Stimulated activated CD4-positive, alpha-beta T cell treated with anti-CD3 and anti-CD28 coated beads, Interleukin-1b, Interleukin-23, amount 100 ng/mL, for 48 hours (primary cell): ENCODE data around the gene SEC16A.

Experiments used
- DNase-seq: peaks from one replicate; pipeline ENCODE4 v3.0.0-alpha.2; 2020

The SEC16A gene

DNA sequence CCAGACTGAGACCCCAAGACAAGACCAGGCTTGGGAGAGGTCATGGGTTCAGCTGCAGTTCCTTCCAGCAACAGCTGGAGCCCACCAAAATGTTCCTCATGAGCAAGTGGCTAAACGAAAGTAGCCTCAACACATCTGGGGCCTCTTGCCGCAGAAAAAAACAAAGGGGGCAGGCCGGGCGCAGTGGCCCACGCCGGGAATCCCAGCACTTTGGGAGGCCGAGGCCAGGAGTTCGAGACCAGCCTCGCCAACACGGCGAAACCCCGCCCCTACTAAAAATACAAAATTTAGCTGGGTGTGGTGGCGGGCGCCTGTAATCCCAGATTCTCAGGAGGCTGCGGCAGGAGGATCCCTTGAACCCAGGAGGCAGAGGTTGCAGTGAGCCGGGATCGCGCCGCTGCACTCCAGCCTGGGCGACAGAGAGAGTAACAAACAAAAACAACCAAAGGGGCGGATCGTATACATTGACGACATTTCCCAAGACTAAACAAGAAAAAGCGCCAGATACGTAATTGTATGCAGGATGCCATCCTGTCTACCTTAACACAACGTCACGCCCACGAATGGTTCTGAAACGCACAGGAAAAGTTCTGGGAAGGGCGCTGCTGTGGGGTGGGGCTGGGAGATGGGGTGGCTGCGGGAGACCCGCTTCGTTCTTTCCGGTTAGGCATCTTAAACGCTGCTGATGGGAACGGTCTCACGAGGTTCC lies 44.8 kb downstream of the SEC16A start:
- DNase-seq = no peak

DNA sequence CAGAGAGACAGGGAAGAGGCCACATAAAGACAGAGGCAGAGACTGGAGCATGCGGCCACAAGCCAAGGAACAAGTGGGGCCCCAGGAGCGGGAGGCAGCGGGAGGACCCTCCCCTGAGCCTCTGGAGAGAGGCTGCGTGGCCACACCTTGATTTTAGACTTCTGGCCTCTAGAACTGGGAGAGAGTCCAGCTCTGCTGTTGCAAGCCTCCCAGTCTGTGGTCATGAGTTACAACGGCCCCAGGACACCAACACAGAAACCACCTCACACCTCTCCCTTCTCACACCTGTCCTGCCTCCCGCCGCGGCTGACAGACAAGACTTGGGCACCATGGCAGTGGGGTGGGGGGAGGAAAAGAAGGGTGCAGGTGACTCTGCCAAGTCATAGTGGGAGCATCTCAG lies 45.4 kb downstream of the SEC16A start:
- no peak for DNase-seq

DNA sequence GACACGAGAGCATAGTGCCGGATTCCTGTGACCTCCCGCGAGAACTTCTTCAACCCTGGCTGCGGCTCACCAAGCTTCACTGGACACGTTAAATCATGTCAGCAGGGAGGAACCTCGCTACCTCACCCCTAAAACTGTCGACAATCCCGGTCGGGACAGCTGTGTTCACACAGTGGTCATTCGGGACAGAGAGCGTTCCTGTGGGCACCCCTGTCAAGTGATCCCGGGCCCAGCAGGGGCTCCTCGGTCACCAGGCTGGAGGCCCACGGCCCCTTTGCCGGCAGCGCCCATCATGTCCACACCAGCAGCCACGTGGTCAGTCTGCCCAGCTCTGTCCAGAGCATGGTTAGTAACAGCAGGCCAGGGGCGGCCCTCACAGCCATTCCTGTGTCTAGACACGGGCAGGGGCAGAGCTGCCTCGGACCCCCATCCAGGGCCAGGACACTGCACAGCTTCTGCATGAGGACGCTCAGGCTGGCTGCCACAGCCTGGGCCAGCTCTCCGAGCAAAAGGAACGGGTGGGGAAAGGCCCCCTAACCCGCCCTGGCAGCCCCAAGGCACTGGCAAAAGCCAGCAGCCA lies 46.7 kb downstream of the SEC16A start:
- no peak for DNase-seq

DNA sequence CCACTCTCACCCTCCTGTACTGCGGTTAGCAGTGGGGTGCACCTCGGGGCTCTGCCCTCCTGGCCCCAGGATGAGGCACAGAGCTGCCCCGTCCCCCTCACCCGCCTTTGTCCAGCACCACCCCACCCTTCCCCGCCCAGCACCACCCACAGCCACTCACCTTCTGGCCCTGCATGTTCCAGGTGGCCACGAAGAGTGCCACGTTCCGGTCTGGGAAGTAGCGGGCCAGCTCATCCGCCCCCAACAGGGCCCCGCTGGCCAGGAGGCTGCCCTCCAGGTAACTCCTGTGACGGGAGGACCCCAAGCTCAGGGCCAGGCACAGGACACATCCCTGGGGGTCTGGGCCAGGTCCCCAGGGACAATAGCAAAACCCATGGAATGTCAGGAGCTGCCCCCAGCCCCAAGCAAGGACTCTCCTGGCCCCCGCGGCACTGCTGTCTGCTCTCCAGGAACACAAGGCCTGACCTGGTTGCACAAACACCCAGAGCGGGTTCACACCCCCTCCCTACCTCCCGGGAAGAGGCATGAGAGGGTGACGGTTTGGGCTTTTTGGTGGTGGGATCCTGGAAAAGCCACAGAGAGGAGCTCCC lies 48.2 kb downstream of the SEC16A start:
- no peak for DNase-seq

DNA sequence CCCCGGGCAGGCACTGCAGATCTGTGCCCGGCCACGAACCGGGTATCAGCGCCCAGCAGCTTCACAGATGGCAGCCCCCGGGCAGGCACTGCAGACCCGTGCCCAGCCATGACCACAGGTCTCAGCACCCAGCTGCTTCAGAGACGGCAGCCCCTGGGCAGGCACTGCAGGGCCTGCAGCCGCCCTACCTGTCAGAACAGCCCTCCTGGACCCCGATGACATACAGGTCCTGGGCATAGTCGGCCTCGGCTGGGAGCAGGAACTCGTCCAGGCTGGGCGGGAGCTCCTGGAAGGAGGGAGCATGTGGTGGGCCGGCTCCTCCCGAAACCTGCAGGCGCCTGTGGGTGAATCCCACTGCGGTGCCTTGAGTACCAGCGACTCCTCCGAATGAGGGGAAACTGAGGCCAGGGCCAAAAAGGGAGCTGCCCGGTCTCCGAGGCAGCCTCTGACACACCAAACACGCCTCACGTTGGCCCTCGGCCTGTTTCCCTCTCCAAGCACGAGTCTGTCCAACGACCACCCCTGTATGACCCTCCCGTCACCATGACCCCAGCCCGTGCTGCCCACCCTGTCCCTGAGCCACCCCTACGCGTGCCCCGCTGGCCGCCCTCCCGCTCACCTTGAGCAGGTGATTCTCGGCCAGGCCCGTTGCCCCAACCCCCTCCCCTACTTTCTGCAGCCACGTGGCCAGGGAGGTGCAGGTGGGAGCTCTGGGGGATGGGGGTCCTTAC lies 48.8 kb downstream of the SEC16A start:
- DNase-seq = no peak

DNA sequence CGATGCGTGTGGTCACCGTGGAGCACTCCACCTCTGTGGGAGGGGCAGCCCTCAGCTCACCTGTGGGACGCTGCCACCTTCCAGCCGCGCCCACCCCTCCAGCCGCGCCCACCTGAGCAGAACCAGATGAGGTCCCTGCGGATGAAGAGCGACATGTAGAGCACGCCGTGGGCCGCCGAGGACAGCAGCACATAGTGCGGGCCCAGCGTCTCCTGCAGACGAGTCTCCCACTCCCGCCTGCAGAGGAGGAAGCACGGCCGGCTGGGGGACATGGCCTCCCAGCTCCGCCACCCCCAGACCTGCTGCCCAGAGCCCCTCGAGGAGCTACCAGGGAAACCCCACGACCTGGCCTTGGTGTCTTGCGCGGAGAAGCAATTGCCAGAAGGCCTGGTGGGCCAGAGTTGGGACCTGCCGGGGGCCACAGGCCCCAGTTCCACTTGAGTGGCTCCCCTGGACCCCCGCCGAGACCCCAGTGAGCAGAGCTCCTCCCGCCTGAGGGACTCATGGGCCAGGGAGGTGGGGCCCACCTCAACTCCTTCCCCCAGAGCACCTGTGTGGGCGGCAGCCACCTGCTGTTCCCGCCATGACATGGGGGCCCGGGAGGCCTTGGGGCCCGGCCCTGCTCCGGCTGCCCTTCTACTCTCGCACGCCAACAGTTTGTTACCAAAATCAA lies 49.7 kb downstream of the SEC16A start:
- DNase-seq = no peak

DNA sequence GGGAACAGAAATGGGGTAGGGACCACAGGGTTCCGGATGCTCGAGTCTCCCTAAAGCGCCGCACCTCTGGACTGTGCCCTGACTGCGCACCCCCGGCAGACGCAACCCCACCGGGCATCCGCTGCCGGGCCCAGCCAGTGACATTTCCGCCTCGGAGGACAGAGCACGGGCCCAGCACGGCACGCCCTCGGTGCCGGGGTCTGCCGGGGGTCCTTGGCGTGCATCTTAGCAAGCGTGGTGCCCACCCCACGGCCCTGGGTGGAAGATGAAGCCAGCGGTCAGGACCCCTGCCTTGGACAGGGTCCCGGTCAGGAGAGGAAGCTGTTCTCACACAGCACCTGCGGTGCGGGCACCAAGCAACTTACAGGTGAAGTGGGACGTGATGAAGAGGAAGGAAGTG lies 50.2 kb downstream of the SEC16A start:
- no peak for DNase-seq

DNA sequence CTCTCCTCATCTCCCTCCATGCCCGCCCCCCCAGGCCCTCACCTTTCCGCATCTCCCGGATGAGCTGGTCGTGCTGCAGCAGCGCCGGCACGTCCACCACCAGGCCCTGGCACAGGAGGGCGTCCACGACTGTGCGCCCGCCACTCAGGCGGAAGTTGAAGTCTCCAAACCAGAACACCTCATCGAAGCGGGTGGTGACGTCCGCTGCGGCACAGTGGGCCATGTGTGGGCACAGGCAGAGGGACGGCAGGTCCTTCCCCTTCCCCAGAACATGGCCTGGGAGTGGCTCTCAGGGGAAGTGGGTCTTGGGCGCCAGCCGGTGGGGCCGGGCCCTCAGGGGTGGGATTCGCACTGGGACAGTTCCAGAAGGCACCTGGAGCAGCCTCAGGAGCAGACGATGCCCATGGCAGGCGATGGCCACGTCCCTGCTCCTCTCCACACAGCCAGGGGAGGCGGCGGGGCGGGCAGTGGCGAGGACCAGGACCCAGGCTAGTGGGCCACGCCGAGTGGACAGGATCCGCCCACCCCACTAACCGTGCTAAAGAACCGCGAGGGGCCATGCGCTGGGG lies 51.0 kb downstream of the SEC16A start:
- no peak for DNase-seq

DNA sequence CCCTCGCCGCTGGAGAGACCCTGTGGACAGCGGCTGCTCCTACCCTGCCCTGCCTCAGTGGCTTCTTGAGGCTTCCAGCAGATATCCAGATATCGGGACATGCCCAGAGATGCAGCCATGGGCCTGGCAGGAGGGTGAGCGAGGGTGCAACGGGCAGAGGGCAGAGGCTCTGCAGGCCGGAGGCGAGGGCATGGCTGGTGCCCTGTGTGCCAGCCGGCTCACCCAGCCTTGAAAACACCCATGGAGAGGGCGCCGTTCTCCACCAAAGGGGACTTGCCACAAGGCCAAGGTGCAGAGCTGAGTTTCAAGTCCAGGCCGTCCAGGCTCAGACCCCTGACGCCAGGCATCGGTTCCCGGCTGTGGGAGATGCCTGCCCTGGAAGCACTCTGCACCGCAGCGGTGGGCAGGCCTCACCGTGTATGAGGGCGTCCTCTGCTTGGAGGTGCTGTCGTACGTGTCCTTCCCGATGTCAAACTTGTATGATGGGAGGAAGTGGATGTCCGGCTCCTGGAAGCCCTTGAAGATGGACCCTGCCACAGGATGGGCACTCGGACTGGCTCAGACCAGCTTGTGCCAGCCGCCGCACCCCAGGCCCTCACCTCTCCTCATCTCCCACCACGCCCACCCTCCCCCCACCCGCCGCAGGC lies 52.1 kb downstream of the SEC16A start:
- DNase-seq = no peak

DNA sequence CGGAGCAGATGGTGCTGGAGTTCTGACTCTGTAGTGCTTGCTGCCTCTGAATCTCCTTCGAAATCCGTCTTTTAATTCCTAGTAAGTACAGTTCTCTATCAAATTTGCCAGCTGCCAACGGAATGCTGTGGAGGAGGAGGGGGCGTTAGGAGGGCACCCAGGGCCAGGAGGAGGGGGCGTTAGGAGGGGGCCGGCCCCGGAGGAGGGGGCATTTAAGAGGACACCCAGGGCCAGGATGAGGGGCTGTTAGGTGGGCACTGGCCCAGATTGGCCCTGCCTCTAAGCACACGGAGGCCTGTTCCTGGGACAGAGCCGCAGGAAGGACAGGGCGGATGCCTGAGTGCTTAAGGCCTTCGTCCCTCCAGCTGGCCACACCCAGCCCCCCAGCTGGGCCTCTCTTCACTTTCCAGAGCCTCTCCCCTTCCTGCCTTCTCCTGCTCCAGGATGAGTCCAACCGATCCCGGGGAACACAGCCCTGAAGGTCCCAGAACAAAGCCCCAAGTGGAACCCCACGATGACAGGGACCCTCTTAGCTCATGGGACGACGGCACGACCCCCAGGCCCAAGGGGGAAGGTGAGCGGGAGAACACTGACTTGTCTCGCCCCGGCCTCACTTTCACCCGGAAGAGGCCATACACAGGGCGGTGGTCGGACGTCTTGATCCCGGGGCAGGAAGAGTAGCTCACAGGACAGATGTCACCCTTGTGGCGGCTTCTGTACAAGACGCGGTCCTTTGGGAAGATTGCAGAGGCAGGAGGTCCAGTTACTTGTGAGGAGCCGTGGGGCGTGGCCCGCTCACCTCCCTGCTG lies 53.0 kb downstream of the SEC16A start:
- DNase-seq = no peak

DNA sequence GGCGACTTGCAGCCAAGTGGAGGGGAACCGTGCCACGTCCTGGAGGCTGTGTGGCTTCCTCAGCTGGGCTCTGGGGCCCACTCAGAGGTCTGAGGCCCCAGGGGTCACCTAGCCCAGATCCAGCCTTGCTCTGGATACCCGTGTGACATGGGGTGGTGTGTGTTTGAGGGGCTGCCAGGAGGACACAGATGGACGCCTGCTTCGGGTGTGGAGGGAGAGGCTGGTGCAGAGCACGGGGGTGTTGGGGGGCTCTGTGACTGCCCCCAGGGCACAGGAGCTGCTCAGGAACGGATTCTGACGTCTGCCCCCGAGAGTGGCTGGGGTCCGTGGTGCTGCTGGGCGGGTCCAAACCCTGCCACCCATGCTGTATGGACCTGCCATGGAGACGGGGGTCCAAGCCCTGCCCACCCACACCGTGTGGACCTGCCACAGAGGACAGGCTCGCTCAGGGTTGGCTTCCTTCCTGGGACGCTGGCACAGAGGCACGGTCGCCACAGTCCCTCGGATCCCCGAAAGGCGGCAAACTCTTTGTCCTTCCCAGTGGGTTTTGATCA lies 53.7 kb downstream of the SEC16A start:
- no peak for DNase-seq

DNA sequence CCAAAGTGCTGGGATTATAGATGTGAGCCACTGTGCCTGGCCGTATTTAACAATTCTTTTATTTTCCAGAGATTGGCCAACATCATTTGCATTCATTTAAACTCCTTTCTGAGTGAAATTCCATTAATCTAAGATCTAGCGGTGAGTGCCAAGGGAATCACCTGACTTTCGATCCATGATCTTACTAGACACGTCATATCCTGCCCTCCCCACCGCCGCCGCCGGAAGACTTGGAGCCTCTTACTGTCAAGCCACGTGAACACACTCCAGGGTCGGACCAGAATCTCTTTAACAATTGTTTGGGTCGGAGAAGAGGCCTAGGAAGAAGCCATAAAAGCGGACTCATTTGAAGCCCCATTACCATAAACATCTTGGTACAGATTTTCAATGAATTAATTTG lies 56.1 kb downstream of the SEC16A start:
- DNase-seq = no peak

DNA sequence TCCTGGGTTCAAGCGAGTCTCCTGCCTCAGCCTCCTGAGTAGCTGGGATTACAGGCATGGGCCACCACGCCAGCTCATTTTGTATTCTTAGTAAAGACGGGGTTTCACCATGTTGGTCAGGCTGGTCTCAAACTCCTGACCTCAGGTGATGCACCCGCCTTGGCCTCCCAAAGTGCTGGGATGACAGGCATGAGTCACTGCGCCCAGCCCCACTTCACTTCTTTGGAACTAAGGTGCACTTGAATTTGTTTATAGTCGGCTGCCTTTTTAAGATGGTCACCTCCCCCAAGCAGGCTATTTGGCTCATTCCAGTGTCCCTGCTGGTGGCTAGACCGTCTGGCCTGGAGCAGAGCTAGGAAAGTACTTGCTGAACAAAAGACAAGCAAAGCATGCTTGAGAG lies 57.5 kb downstream of the SEC16A start:
- peak; percentile 24 for DNase-seq

DNA sequence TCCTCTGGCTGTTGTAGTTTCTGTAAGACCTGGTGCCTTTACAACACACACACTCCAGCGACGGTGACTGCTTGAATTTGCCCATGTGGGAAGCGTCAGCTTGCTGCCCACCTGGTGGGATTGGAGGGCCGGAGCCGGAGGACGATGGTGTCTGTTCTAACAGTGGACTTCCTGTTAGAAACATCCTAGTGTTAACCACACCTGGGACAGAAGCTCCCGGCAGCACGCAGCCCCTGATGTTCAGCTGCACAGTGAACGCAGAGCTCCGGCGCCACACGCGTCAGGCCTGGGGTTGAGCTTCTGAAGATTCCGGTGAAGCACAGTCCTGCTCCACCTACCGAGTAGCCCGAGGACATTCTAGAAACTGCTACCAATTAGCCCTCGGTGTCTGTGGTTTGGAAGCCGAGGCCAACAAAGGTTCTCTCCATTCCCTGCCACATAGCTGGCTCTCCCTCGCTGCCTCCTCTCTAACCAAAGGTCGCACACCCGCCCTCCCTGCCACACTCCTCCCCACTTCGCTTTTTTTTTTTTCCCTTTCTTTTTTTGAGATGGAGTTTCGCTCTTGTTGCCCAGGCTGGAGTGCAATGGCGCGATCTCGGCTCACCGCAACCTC lies 58.0 kb downstream of the SEC16A start:
- no peak for DNase-seq

DNA sequence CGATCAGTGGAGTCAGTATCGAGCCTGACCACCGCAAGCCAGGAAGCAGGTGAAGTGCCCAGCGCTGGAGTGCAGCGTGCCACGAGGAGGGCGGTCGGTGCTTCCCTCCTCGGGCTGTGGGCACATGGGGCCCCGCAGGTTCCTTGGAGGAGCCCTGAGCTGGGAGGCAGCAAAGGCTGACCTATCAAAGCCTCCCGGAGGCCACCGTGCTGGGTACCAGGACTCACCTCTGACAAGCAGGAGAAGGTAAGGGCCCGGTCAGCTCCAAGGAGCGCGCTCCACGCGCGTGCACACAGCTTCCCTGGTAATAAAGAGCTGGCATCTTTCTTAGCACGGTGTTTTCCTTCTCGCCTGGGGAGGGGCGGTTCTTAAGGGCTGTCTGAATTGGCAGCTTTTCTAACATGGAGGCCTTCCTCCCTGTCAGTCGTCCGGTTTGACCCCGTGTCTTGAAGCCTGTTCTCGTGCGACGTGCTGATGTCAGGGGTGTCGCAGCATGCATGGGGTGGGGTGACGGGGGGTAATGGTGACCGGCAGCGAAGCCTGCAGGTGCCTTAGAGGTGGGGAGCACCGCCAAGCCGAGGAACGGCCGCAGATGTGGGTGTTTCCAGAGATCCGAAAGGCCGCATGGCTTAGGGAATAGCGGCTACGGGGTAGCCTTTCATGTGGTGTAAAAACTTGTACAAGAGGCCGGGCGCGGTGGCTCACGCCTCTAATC lies 59.3 kb downstream of the SEC16A start:
- no peak for DNase-seq

DNA sequence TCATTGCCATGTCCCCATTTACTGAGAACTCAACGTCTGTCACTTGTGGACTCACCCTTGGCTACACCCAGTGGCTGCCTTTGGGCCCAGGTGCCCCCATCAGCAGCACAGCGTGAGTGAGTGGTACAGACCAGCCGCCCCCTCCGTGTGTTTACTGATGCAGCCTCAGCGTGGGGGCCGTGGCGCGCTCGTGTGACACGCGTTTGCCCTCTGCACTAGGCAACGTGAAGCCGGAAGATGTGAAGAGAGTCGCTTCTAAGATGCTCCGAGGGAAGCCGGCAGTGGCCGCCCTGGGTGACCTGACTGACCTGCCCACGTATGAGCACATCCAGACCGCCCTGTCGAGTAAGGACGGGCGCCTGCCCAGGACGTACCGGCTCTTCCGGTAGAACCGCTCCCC lies 60.0 kb downstream of the SEC16A start:
- no peak for DNase-seq

DNA sequence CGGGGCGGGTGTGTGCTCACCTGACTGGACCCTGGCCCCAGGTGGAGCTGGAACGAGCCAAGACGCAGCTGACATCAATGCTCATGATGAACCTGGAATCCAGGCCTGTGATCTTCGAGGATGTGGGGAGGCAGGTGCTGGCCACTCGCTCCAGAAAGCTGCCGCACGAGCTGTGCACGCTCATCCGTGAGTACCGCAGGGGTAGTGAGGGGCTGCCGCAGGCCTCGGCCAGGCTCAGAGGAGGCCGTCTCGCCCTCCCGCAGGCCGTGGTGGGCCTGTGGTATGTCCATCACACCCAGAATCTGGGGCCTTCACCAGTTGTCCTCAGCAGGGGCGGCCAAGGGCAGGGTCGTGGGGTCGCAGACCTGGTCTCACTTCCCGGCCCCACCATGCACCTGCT lies 61.0 kb downstream of the SEC16A start:
- no peak for DNase-seq

DNA sequence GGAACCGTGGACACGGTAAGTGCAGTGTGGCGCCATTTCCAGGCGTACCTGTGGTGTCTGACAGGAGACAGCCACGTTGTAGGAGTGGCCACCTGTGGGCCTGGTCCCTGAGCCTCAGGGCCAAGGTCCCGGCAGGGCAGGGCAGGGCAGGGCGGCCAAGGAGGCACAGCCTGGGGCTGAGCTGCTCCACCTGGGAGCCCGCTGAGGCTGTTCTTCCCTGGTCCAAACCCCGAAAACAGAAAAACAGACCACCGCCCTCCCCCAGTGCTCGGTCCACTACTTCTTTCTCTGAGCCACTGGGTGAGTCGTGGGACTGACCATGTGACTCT lies 63.8 kb downstream of the SEC16A start:
- DNase-seq = no peak

DNA sequence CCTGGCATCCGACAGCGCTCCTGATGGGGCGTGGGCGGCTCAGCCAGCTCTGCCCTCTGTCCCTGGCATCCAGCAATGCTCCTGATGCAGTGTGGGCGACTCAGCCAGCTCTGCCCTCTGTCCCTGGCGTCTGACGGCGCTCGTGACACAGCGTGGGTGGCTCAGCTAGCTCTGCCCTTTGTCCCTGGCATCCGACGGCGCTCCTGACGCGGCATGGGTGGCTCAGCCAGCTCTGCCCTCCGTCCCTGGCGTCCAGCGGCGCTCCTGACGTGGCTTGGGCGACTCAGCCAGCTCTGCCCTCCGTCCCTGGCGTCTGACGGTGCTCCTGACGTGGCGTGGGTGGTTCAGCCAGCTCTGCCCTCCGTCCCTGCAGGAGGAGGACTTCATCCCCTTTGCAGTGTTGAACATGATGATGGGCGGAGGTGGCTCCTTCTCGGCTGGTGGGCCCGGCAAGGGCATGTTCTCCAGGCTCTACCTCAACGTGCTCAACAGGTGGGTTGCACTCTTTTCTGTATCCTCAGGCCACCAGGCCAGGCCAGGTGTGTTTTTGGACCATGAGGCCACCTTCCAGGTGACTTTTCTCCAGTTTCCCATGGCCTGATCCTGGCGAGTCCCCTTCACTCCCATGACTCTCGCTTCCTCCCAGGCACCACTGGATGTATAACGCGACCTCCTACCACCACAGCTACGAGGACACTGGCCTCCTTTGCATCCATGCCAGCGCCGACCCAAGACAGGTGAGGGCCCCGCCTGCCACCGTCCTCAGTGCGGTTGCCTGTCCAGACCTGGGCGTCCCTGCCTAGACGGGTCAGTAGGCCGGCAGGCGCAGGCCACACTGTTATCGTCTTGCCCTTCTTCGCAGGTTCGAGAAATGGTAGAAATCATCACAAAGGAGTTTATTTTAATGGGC lies 64.4 kb downstream of the SEC16A start:
- DNase-seq = no peak
